GM21526 (cell line): Measurements from ENCODE around the gene GNAO1.
A peak's percentile ranks its signal among the peaks of the same experiment; 100 is the strongest.

Experiments
- ATAC-seq: cut with Tn5 transposase; IDR thresholded peaks from one replicate; pipeline ENCODE4 v1.9.1; 2021; ENCODE audit warnings: moderate library complexity; ENCODE audit not compliant: unreplicated experiment, low FRiP score

The GNAO1 gene

DNA sequence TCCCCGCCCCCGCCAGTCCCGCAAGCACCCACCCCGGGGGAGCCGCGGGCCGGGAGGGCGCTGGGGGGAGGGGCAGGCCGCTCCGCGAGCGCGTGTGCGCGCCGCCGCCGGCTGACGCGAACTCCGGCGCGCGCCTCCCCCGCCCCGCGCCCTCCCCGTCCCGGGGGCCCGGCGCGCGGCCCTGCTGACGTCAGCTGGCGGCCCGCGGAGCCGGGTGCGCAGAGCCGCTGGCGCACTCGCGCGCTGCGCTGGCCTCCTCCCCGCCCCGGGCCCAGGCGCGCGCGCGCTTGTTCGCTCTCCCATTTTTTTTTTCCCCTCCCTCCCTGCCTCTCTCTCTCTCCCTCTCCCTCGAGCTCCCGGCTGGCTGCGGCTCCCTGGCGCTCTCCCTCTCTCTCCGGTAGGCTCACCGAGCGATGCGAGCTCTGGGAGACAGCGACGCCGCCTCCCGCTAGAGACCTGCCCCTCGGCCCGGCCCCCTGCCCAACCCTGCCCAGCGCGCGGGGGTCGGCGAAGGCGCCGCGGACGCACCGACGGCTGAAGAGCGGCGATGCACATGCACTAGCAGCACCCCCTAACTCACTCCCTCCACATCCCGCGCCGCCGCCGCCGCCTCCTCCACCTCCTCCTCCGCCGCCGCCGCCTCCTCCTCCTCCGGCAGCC, at the start of gene GNAO1:
Gene GNAO1, plus strand, starts transcription at position 334 of the 660 bp plus-strand sequence. CDS start 747 bp downstream, outside the sequence.
- peak; percentile 63 for ATAC-seq

- ATAC-seq, result no peak
Measured at GRCh38 chr16:56143666-56144065, 47.6 kb upstream of the GNAO1 start.

DNA sequence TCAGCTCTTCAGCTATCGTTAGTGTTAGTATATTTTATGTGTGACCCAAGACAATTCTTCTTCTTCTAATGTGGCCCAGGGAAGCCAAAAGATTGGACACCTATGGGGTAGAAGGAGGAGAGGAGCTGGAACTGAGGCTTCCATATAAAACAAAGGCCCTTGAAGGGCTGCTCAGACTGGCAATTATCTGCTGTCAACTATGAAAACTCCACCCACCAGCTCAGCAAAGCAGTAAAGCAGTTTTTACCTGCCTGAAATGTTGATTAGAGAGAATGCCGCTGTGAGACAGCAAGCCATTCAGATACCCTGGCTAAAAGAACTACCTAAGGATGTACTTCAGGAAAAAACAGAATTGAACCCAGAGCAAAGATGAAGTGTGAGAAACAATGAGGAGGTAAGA, 45.9 kb upstream of the GNAO1 start:
- no peak for ATAC-seq

DNA sequence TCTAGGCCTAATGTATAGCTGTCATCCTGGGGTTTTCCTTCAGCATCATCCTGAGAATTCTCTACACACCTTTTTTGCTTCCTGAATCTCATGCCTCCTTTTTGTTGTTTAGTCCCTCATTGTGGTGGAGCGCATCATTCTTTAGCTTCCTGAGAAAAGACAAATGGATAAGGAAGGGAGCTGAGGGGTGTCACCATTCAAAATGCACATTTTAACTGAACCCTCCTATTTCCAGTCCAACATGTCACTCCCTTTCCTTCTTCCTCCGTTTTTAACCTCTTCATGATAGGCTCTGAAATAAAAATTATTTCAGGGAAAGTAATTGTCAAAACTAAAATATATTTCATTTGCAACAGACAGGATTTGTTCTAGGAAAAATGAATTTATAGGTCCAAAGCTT, 39.7 kb upstream of the GNAO1 start:
- no peak for ATAC-seq

GRCh38 chr16:56161658-56162057, 29.6 kb upstream of the GNAO1 start:
- ATAC-seq, result no peak

DNA sequence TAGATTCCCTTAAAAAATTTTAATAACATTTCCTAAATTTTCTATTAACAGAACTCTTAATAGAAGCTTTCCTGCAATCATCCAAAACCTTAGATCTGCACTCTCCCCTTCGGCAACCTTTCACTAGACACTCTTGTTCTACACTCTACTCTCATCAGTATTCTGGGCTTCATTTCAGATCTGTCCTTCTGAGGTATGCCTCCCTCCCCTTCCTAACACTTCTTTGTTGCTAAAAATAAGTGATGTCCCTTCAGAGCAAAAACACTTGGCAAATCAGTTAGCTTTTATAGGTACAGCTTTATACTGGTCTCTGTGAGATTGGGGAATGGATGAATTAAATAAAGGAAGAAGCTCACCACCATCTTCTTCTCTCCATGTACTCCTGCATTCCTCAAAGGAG, 28.2 kb upstream of the GNAO1 start:
- ATAC-seq, result no peak

DNA sequence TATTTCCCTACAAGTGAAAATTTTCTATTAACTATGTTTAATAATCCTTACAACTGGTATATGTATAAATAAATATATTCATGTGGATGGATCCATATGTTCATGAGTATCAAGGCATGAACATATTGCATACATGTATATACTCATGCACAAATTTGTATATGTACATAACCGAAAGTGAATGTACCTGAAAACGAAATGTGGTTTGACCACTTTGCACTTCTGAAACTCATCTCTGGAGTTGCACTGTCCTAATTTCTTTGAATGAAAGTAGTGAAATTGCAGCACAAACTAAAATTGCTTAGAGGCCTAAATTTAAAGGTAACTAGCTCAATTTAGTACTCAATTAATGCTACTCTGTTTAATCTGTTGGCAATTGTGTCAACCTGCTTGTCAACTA, 27.4 kb upstream of the GNAO1 start:
- peak; percentile 69 for ATAC-seq

DNA sequence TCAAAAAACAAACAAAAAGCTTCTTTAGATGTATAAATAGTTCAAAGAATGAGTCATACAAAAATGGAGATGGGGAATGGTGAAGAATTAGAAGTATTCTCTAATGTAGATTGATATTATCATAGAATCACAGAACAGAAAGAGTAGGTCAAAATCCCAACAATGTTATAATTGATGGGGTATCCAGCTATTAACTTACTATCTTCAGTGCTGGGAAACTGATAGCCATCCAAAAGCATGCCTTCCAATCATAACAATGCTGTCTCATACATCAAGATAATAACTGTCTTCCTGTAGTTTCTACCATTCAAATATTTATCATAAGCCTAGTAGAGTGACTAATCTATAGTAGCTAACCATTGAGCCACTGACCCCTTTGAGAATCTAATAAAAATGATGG, 26.7 kb upstream of the GNAO1 start:
- no peak for ATAC-seq

DNA sequence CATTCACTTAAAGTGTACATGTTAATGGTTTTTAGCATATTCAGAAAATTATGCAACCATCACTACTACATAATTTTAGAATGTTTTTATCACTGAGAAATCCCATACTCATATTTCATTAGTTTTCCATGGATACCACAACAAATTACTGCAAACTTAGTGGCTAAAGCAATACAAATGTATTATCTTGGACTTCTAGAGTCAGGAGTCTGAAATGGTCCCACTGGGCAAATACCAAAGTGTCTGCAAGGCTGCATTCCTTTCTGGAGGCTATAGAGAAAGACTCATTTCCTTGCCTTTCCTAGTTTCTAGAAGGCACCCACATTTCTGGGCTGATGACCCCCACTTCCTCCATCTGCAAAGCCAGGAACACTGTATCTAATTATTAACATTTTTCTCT, 16.9 kb upstream of the GNAO1 start:
- ATAC-seq, result no peak

DNA sequence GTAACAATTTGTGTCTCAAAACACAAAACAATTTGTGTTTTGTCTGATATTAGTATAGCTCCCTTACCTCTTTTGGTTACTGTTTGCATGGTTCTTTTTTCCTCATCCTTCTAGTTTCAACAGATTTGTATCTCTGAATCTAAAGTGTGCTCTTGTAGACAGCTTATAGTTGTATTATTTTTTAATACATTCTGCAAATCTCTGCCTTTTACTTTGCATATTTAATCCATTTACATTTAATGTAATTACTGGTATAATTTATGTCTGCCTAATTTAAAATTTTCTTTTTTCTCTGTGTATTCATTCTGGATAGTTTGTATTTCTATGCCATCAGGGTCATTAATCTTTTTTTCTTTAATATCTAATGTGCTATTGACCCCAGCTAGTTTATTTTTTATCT, 9.9 kb upstream of the GNAO1 start:
- ATAC-seq, result no peak

DNA sequence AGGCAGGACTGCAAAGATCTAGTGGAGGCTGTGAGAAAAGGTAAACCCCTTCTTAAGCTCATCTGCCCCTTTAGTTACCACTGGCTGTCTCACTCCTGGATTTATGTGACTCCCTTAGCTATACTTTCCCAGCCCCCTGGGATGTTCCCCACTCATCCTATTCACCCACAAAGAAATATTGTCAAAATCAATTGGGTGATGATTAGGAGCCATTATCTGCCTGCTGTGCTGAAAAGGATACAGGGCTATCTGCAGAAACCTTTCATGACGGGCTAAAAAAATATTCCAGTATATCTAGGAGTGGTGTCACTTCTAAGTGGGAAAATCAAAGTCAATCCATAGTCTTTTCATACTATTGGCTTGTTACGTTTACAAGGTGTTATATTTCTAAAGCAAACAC, 8.0 kb upstream of the GNAO1 start:
- ATAC-seq, result no peak

GRCh38 chr16:56190048-56190676, 1.1 kb upstream of the GNAO1 start:
- ATAC-seq, result no peak

GRCh38 chr16:56190677-56191155, 573 bp upstream of the GNAO1 start:
- peak; percentile 11 for ATAC-seq

DNA sequence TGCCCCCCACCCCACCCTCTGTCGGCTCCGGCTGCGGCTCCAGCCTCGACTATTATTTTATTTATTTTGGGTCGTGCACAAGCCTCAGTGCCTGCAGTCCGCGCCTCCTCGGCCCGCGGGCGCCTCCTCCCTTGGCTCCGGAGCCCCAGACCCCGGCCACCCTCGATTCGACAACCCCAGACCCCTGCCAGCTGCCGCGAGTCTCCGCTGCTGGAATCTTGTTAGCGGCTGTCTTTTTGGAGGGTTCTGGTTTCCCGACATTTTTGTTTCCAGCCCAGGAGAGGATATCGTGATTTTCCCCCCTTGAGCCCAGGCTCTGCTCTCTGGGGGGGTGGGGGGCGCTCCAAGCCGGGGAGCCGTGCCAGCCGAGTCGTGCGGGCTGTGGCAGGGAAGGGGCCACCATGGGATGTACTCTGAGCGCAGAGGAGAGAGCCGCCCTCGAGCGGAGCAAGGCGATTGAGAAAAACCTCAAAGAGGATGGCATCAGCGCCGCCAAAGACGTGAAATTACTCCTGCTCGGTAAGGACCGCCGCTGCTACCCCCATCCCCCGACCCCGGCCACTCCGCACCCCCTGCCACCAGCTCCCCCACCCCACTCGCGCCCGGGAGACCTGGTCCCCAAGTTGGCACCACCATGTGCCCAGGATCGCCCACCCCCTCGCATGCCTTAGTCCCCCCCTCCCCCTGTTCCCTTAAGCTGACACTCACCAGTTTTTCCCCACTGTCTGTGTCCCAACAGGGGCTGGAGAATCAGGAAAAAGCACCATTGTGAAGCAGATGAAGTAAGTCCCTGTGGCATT, 746 bp downstream of the GNAO1 start:
- no peak for ATAC-seq

DNA sequence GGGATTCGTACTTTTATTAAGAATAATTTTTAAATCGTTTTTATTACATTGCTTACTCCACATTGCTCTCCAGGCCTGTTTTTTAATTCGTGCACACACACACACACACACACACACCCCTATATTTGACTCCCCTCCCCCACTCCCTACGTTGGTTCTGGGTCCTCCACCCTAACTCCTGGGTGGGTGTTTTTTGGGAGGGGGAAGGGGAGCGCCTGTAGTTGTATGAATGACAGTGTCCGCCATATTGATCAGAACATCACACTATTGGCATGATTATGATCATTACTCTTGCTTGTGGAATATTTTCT, 1.3 kb downstream of the GNAO1 start:
- ATAC-seq, result no peak

DNA sequence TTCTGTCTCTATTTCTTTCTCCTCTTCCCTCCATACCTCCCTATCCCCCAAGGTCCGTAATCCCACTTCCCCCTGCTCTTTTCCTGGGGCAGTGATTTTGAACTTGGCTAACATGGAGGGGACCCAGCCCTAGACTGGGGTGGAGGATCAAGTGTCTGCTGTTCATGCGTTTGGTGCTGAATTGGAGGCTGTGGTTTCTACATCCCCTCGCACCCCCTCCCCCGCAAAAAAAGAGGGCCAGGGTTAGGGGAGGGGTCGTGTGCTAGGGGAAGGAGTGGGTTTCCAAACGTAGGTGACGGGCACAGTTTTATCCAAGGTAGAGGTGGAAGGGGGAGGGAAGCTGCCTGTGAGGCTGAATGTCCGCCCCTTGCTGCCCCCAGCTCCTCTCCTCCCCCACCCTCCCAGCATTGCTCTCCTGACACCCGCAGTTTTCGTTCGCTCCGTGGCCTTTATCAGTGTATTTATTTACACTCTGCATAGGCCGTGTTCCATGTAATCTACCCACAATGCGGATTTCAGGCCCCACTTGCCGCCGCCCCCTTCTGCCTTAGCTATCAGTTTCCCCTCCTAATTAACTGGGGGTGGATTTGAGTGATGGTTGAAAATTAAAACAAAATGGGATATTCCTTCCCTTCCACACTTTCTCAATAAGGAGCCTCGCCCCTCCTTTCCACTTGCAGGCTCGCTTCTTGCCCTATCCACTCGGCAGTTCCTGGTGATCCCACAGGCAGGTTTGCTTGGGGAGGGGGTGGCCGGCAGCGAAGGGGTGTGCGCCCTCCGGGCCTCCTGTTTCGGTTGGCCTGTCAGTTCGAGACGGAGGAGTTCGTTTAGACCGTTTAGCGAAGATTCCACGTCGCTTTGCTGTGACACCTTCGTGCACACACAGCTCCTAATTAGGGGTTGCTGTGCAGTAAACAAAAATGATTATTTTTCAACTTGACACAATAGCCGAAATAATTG, 2.0 kb downstream of the GNAO1 start:
- ATAC-seq, result no peak

DNA sequence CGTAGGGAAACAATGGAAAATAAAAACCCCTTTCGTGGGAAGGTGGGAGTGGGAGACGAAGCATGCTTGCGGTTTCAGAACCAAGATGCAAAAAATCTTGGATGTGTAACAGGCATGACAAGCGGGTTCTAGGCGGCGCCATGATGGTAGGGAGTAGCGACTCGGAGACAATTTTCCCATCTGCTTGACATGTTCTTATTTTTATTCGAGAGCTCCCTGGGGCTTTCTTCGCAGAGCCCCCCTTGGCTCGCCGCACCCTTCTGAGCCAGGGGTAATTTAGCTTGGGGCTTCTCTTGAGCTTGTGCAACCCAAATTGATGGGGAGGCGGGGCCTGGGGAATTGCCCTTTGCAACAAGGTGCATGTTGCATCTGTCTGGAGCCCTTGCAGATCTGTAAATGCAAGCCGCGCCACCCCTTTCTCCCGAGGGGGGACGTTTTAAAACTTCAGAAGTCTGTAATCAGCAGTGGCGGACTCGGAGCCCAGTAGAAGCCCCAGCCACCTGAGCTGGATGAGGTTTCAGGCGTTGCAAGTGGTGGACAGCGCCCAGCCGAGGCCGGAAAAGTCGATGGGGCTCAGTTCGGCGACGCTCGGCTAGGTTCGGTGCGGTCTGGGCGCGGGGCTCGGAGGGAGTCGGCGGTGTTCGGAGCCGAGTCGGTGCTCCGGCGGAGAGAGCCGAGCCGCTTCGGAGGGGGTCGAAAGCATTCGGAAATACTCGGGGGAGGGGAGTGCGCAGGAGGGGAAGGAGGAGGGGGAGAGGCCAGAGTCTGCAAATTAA, 2.9 kb downstream of the GNAO1 start:
- ATAC-seq, result no peak

DNA sequence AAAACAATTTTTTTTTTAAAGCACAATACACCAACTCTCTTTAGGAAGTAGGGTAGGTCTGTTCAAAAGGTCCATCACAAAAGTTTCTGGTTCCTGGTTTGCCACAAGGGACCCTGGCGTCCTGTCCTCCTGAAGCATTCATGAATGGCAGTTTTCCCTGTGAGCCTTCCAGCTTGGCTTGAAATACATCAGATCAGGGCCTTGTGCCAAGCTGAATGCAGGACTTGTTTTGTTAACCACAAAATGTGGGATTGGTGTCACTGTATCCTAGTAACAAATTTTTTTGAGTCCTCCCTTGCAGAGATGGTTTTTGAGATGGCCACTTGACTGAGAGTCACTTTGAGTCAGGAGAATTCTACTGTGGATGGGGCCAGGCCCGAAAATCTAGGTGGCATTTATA, 3.9 kb downstream of the GNAO1 start:
- no peak for ATAC-seq

GRCh38 chr16:56196381-56196780, 5.1 kb downstream of the GNAO1 start:
- no peak for ATAC-seq
